Fibroblast of lung (primary cell): Measurements from ENCODE around the gene FAM135A.

ENCODE experiments used
- EZH2 ChIP-seq: IDR thresholded peaks from 2 replicates; pipeline ENCODE4 v1.5.1; 2012; ENCODE audit warnings: low read length, control low read depth, mild to moderate bottlenecking; ENCODE audit errors: missing control alignments
- TF ChIP-seq, protein P1 (sequence below), 2 donors: IDR thresholded peaks in 1 of 2; conservative IDR thresholded peaks in 1 of 2; 1 replicate in 1 of 2; 2 replicates in 1 of 2; pipeline ENCODE4 v1.5.1; 2011 to 2012; ENCODE audit warnings: low read length in 2 of 2, control low read depth in 1 of 2, inconsistent platforms in 1 of 2, low read depth in 1 of 2, mild to moderate bottlenecking in 1 of 2

DNA sequence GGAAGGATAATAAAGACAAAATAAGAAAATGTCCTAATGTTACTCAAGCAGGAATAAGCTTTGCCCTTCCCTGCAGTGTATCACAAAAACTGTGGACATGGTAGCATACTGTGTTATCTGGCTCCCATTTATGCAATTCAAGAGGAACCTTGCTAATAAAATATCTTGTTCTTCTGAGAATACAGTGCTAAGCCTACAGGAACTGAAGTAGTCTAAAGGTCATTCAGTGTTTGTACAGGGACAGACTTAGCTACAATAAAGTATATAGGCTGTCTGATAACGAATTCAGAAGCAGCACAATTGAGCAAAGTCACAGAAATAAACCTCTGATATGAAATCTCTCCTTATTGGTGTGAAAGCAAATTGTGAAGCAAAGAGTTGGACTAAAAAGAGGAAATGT lies 93.9 kb downstream of the FAM135A start:
- TF ChIP-seq, protein P1, sequence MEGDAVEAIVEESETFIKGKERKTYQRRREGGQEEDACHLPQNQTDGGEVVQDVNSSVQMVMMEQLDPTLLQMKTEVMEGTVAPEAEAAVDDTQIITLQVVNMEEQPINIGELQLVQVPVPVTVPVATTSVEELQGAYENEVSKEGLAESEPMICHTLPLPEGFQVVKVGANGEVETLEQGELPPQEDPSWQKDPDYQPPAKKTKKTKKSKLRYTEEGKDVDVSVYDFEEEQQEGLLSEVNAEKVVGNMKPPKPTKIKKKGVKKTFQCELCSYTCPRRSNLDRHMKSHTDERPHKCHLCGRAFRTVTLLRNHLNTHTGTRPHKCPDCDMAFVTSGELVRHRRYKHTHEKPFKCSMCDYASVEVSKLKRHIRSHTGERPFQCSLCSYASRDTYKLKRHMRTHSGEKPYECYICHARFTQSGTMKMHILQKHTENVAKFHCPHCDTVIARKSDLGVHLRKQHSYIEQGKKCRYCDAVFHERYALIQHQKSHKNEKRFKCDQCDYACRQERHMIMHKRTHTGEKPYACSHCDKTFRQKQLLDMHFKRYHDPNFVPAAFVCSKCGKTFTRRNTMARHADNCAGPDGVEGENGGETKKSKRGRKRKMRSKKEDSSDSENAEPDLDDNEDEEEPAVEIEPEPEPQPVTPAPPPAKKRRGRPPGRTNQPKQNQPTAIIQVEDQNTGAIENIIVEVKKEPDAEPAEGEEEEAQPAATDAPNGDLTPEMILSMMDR (conservative IDR thresholded peaks at IDR 0.05 in 1 of 2, IDR thresholded peaks at IDR 0.05 in 1 of 2; ENCODE audit: low read depth in 1 of 2, low read length in 2 of 2), result no peak
- TF ChIP-seq EZH2, result no peak
